HG03432 (cell line): Measurements from ENCODE around the gene ARHGAP33.
"Not testable (repeated sequence)": the region's sequence is repeated elsewhere in the genome, so short reads cannot be mapped to it uniquely, and the experiment has no call there.

ENCODE experiments used
- ATAC-seq: cut with Tn5 transposase; IDR thresholded peaks from one replicate; pipeline ENCODE4 v1.9.1; 2021; ENCODE audit warnings: mild to moderate bottlenecking, moderate library complexity; ENCODE audit not compliant: unreplicated experiment

ARHGAP33 gene

DNA sequence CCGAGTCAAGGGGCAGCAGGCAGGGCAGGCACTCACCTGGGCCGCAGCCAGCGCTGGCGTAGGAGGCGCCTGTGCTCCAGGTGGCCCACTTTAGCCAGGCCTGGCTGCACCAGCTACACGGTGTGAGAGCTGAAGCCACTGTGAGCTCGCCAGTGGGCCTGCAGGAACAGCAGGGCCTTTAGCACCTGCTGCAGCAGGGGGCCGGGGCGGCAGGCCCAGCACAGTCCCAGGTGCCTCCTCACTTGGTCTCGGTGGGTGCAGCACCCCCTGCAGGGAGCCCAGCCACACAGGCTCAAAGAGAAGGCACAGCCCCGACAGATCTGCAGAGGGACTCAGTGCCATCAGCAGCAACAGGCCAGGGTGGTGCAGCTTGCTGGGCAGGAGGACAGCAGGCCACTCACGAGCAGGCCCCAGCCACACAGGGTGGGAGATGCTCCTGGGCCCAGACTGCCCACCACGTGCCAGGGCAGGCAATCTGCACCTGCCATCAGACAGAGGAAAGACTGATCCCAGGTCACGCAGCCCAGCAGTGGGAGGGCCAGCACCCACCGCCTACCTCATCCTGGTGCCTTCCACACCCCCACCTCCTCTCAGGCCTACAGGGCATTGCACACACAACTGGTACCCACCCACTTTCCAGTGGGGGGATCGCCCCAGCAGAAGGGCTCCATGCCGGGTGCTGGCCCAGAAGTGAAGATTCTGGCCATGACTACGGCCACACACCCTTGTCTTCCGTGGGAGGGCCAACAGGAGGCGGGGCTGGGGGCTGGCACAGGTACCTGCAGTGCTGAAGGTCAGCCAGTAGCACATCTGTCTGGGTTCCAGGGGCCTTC is 15.8 kb downstream of the ARHGAP33 start:
- no peak for ATAC-seq

DNA sequence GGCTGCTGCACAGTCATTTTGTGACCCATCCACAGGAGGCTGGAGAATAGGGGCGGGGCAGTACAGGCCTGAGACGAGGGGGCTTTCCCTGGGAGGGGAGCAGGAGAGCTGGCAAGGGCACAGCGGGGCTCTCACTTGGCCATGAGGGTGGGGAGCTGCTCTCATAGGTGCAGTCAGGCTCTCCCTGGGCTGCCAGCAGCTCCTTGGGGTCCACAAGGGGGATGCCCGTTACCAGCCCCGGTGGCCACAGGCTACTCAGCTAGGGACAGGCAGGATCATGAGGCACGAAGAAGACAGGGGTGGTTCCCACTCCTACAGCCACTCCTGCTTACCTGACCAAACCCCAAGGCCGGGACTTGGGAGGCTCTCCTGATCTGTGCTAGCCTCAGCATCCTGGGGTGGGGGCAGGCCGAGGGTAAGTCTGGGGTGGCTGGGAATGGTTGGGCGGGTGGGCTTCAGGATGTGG is 16.5 kb downstream of the ARHGAP33 start:
- no peak for ATAC-seq

DNA sequence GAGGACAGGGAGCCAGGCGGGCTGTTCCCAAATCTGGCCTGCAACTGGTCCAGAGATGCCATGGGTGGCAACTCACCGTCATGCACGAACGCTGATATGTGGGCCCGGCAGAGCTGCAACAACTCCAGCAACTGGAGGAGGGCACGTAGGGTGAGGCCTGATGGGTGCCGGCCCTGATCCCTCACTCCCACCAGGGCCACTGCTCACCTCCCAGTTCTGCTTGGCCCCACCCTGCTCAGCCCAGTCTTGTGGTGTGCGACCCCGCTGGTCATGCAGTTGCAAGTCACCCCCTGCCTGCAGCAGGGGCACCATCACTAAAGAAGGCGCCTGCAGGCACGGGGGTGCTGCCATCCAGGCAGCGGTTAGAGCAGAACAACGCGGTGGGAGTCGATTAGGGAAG is 16.9 kb downstream of the ARHGAP33 start:
- no peak for ATAC-seq

GRCh38 chr19:35792888-35793287 is 17.5 kb downstream of the ARHGAP33 start:
- no peak for ATAC-seq

- no peak for ATAC-seq
Observed at GRCh38 chr19:35793381-35794165, 18.2 kb downstream of the ARHGAP33 start.

DNA sequence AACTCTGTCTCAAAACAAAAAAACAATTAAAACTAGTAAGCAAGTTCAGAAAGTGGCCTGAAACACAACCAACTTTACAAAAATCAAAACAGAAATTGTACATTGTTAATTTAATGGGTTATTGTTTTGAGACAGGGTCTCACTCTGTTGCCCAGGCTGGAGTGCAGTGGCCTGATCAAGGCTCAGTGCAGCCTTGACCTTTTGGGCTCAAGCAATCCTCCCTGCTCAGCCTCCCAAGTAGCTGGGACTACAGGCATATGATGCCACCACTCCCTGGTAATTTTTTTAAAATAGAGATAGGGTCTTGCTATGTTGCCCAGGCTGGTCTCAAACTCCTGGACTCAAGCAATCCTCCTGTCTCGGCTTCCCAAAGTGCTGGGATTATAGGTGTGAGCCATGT is 20.2 kb downstream of the ARHGAP33 start:
- ATAC-seq = not testable (repeated sequence)

DNA sequence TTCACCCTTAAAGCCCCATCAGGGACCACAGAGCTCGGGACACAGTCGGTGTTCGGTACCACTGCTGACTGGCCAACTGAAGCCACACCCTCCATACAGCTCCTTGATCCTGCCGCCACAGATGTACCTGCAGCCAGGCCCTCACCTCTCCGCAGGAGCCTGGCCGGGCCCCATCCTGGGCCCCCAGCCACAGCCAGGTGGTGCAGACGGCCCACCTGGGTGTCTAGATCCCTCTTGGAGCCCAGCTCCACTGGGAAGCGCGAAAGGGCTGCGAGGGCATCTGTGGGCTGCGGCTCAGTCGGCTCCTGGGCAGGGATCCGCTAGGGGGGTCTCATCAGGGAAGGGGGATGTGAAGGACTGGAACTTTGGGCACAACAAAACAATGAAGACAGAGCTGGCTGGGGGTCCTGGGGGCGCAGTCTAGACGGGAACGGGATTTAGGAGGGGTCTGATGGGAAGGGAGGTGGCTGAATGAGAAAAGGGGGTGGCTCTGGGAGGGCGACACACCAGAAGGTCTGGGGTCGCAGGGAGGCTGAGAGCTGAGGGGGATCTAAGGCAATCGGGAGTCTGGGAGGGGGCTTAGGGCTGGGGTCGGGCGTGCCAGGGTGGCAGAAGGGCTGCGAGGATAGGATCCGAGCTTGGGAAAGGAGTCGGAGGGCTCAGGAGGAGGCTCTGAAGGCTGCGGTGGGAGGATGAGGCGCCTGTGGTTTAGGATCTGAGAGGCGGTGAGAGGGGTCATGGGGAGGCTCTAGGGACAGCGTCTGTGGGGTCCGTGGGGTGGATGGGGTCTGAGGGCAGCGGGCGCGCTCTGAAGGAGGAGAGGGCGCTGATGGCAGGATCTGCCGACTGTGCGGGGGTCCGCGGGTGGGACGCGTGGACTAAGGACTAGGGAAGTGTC is 21.5 kb downstream of the ARHGAP33 start:
- no peak for ATAC-seq

- no peak for ATAC-seq
Observed at GRCh38 chr19:35797663-35798062, 22.3 kb downstream of the ARHGAP33 start.

DNA sequence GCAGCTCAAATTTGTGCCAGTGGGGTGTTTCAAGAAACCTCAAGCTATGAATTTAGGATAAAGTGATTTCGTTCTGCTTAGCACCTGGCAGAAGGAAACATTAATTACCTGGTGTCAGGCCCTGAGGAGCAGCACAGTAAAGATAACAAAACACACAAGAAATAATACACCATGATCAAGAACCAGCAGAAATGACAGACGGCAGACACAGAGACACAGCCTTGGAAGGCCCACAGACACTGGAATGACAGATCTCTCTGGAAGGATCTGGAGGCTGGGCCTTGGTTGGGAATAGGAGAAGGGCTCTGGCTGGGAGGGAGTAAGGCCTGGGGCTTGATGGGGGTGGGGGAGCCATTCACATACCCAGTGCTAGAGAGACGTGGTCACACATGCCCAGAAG is 26.5 kb downstream of the ARHGAP33 start:
- no peak for ATAC-seq

GRCh38 chr19:35805526-35806102 is 30.2 kb downstream of the ARHGAP33 start:
- no peak for ATAC-seq

GRCh38 chr19:35806597-35806996 is 31.2 kb downstream of the ARHGAP33 start:
- no peak for ATAC-seq

DNA sequence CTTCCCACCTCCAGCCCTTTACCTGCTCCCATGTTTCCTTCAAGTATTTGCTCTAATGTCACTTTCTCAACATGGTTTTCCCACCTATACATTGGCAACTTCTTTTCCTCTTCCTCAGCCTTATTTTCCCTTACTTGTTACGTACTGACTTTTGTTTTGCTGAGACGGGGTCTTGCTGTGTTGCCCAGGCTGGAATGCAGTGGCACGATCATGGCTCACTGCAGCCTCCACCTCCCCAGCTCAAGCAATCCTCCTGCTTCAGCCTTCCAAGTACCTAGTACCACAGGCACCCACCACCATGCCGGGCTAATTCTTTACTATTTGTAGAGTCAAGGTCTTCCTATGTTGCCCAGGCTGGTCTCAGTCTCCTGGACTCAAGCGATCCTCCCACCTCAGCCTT is 32.3 kb downstream of the ARHGAP33 start:
- ATAC-seq = no peak

GRCh38 chr19:35811317-35812219 is 36.2 kb downstream of the ARHGAP33 start:
- ATAC-seq = no peak

- ATAC-seq = no peak
Observed at GRCh38 chr19:35812220-35813042, 37.1 kb downstream of the ARHGAP33 start, which contains the start of gene PRODH2. Gene PRODH2, minus strand, starts transcription at chr19:35812845. Its CDS starts 40 bp downstream, at chr19:35812805.

DNA sequence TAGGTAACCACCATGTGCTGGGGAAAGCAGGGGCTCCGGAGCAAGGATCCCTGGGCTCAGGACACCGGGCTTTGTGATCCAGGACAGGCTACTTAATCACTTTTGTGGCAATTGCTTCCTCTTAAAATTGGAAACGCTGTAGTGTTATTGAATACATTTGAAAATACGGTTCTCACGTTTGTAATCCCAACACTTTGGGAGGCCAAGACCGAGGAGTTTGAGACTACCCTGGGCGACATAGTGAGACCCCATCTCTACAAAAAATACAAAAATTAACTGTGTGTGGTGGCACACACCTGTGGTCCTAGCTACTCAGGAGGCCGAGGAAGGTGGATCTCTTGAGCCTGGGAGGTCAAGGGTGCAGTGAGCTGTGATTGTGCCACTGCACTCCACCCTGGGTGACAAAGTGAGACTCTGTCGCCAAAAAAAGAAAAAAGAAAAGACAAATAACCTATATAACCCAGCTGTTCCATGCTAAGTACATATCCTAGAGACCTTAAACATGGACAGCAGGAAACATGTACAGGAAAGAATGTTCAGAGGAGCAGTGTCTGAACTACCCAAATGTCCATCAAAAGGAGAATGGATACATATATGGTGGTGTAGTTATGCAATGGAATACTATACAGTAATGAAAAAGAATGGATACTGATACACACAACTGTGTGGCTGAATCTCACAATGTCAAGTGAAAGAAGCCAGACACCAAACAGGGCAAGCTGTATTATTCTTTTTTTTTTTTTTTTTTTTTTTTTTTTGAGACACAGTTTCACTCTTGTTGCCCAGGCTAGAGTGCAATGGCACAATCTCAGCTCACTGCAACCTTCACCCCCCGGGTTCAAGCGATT is 37.9 kb downstream of the ARHGAP33 start:
- ATAC-seq = no peak

DNA sequence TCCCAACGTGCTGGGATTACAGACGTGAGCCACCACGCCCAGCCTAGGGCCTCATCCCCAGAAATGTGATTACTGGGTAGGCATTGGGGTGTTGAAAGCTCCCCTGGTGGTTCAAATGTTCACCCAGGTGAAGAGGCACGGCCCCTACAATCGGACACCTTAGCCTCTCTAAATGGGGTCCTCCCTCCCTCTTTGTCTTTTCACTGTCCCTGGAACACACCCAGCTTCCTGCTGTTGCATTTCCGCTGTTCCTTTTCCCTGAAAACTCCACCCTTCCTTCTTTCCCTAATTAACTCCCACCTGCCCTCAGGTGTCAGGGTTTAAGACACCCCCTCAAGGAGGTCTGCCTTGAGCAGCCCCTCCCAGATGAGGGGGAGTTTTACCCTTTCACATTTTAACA is 40.9 kb downstream of the ARHGAP33 start:
- ATAC-seq = no peak

DNA sequence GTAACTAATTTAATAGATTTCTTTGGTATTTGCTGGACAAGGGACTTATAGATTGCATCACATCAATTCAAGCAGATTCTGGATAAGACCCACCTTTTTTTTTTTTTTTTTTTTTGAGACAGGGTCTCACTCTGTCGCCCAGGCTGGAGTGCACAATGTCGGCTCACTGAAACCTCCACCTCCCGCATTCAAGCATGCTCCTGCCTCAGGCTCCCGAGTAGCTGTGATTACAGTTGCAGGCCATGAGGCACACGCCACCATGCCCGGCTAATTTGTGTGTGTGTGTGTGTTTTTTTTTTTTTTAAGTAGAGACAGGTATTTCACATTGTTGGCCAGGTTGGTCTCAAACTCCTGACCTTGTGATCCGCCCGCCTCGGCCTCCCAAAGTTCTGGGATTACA is 41.5 kb downstream of the ARHGAP33 start:
- no peak for ATAC-seq

DNA sequence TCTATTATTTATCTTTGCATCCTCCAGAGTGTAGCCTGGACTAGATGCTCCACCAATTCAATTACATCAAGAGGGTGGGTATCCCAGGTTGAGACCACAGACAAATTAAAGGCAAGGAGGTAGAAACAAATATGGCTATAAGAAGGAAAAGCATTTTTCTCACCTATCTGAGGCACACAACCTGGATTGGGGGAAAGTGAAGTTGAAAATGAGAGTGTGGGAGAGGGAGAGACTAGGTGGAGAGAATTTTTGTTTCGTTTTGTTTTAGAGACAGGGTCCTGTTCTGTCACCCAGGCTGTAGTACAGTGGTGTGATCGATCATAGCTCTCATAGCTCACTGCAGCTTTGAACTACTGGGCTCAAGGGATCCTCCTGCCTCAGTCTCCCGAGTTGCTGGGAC is 43.1 kb downstream of the ARHGAP33 start:
- no peak for ATAC-seq
